PC-3 (cell line): Measurements from ENCODE around the gene DLL4. TPM values are rescaled to one million over a fixed set of nuclear protein-coding genes. Genes with fewer than 3 reads are reported as not detected.

Experiments used
- ATAC-seq: fragments of 200-7000 bp; cut with Tn5 transposase; 2 replicates; pipeline ENCODE4 v1.9.1; 2020; ENCODE audit warnings: mild to moderate bottlenecking, moderate library complexity
- BruUV-seq: library from RNA; stranded (reverse); fragments of 400-500 nt; replicated peaks from 2 replicates; lab custom pipeline; 2021; lab: Mats Ljungman, UMichigan
- CTCF ChIA-PET: fragments of 300-600 bp; sonication (Branson Sonifier 250); formaldehyde crosslinking; loops from one replicate; lab custom pipeline; 2022; ENCODE audit warnings: antibody characterized with exemption; lab: Charles Lee
- POLR2A ChIA-PET: fragments of 300-600 bp; sonication (Branson Sonifier 250); formaldehyde crosslinking; loops from one replicate; lab custom pipeline; 2022; ENCODE audit warnings: antibody characterized with exemption; ENCODE audit not compliant: unreplicated experiment; lab: Charles Lee
- DNase-seq: peaks from one replicate; pipeline ENCODE4 v3.0.0-alpha.2; 2015
- H2AFZ ChIP-seq: fragments of 300-600 bp; sonication (generic); 2 replicates; pipeline ENCODE4 v1.6.0; 2016; ENCODE audit warnings: antibody characterized with exemption, low read length
- H3F3A ChIP-seq: fragments of 300-600 bp; sonication (generic); one replicate; pipeline ENCODE4 v1.6.0; 2017; ENCODE audit warnings: antibody characterized with exemption, low read length, control low read depth, mild to moderate bottlenecking; ENCODE audit not compliant: unreplicated experiment
- H3K27ac ChIP-seq: fragments of 300-600 bp; sonication (generic); 2 replicates; pipeline ENCODE4 v1.5.1; 2016; ENCODE audit warnings: mild to moderate bottlenecking, low read length
- H3K27me3 ChIP-seq: fragments of 300-600 bp; sonication (generic); 2 replicates; pipeline ENCODE4 v1.6.1; 2016; ENCODE audit warnings: low read length, mixed read lengths
- H3K36me3 ChIP-seq: fragments of 300-600 bp; sonication (generic); 2 replicates; pipeline ENCODE4 v1.6.1; 2016; ENCODE audit warnings: low read depth, mixed run types, low read length, mixed read lengths
- H3K4me1 ChIP-seq: fragments of 300-600 bp; sonication (generic); 2 replicates; pipeline ENCODE4 v1.5.1; 2016; ENCODE audit warnings: low read length; ENCODE audit not compliant: insufficient read depth
- H3K4me2 ChIP-seq: fragments of 300-600 bp; sonication (generic); 2 replicates; pipeline ENCODE4 v1.6.0; 2016; ENCODE audit warnings: low read length
- H3K4me3 ChIP-seq: fragments of 300-600 bp; sonication (generic); 2 replicates; pipeline ENCODE4 v1.5.1; 2016; ENCODE audit warnings: mild to moderate bottlenecking, low read length, mixed read lengths
- H3K79me2 ChIP-seq: fragments of 300-600 bp; sonication (generic); 2 replicates; pipeline ENCODE4 v1.6.1; 2017; ENCODE audit warnings: low read length, mixed read lengths
- H3K9ac ChIP-seq: fragments of 300-600 bp; sonication (generic); 2 replicates; pipeline ENCODE4 v1.6.0; 2016; ENCODE audit warnings: mild to moderate bottlenecking, low read length
- H3K9me2 ChIP-seq: fragments of 300-600 bp; sonication (generic); replicated peaks from 2 replicates; pipeline ENCODE4 v1.6.1; 2016; ENCODE audit warnings: mixed run types, low read length, mixed read lengths
- H3K9me3 ChIP-seq: fragments of 300-600 bp; sonication (generic); 2 replicates; pipeline ENCODE4 v1.6.1; 2016; ENCODE audit warnings: low read length, mixed read lengths
- H4K20me1 ChIP-seq: fragments of 300-600 bp; sonication (generic); 2 replicates; pipeline ENCODE4 v1.6.1; 2016; ENCODE audit warnings: low read length, mixed read lengths
- CTCF ChIP-seq: fragments of 300-600 bp; sonication (generic); conservative IDR thresholded peaks from 2 replicates; pipeline ENCODE4 v1.5.1; 2017; ENCODE audit warnings: antibody characterized with exemption, low read depth, mild to moderate bottlenecking, low read length
- EZH2 ChIP-seq: fragments of 300-600 bp; sonication (generic); IDR thresholded peaks from one replicate; pipeline ENCODE4 v1.6.1; 2017; ENCODE audit warnings: antibody characterized with exemption, mild to moderate bottlenecking, low read length; ENCODE audit not compliant: unreplicated experiment
- EZH2phosphoT487 ChIP-seq: fragments of 300-600 bp; sonication (generic); IDR thresholded peaks from 2 replicates; pipeline ENCODE4 v1.6.1; 2018; ENCODE audit warnings: mild to moderate bottlenecking, antibody characterized with exemption, low read length, borderline replicate concordance
- intact Hi-C: fragments of 100-400 bp; cut with micrococcal nuclease; formaldehyde crosslinking; loops from 2 replicates; pipeline ENCODE4 v1.9.0; 2023
- total RNA-seq: library from RNA; depleted of rRNA; stranded (reverse); fragments of >200 nt; gene quantifications from 2 replicates; pipeline ENCODE4 v1.2.3, GENCODE V29; 2014

The DLL4 gene
- total RNA-seq, 1 experiment from 2014 or later = 2.2 TPM

GRCh38 chr15:40927873-40928806 is 1.0 kb upstream of the DLL4 start:
- Histone ChIP-seq H4K20me1 (no peaks in the 10 kb centered on the region), H3K4me3 (peak overlapping the region; percentile 76), H3K9ac (no peak overlapping the region), H3K9me3 (no peaks in the 10 kb centered on the region), H3K9me2 (no peaks in the 10 kb centered on the region), H3K4me1 (peaks cover 36% of the 10 kb centered on the region), H3K79me2 (no peaks in the 10 kb centered on the region), H3K36me3 (no peaks in the 10 kb centered on the region), H3F3A (no peaks in the 10 kb centered on the region), H2AFZ (peak overlapping the region; percentile 85), H3K27me3 (peaks cover 25% of the 10 kb centered on the region), H3K4me2 (peak overlapping the region; percentile 97), H3K27ac (no peak overlapping the region)
- POLR2A ChIA-PET = interaction anchor here (0.6 to 0.7 kb wide), 9 partner anchors 9 to 1163 kb away, joined by 4 to 14 read pairs (median 5); partner anchors contain the start of gene CHAC1
- DNase-seq (no peak), ATAC-seq (peak; percentile 2)
- CTCF ChIA-PET = interaction anchor here (0.7 to 2.0 kb wide), 3 partner anchors 22 to 24 kb away, joined by 5 to 14 read pairs (median 7); no protein-coding TSS in a partner anchor
- no TSS peak for BruUV-seq
- TF ChIP-seq EZH2phosphoT487 = no peak
- no peak for TF ChIP-seq EZH2
- no peak for TF ChIP-seq CTCF
- intact Hi-C loops = no loop called here

GRCh38 chr15:40929660-40930429 is 705 bp downstream of the DLL4 start:
- CTCF ChIA-PET = interaction anchor here (0.5 to 2.0 kb wide), 9 partner anchors 12 to 99 kb away, joined by 6 to 18 read pairs (median 9); no protein-coding TSS in a partner anchor
- Histone ChIP-seq H3K9me3 (no peaks in the 10 kb centered on the region), H3K4me2 (peak overlapping the region; percentile 97), H3K36me3 (no peaks in the 10 kb centered on the region), H3K9ac (0 out of 2 replicates have a peak overlapping the region, but pooled peaks have one; percentile 9), H3F3A (no peaks in the 10 kb centered on the region), H3K4me1 (peaks cover 49% of the 10 kb centered on the region), H3K79me2 (no peaks in the 10 kb centered on the region), H3K9me2 (no peaks in the 10 kb centered on the region), H3K27me3 (peaks cover 25% of the 10 kb centered on the region), H3K27ac (no peak overlapping the region), H4K20me1 (no peaks in the 10 kb centered on the region), H2AFZ (peak overlapping the region; percentile 85), H3K4me3 (peak overlapping the region; percentile 76)
- ATAC-seq (peak; percentile 38), DNase-seq (peak; percentile 51)
- BruUV-seq = TSS peak; percentile 45
- POLR2A ChIA-PET = interaction anchor here (0.6 kb wide), 1 partner anchor 23 kb away, joined by 9 read pairs; no protein-coding TSS in a partner anchor
- intact Hi-C loops = loop anchor here (1.0 to 10.0 kb wide), 2 partner anchors 24 to 255 kb away; no protein-coding TSS in a partner anchor
- no peak for TF ChIP-seq CTCF
- no peak for TF ChIP-seq EZH2phosphoT487
- TF ChIP-seq EZH2 = no peak
